Ishikawa (cell line): ENCODE results near the gene PRODH2.

Experiments used
- CEBPB ChIP-seq: IDR thresholded peaks from 2 replicates; pipeline ENCODE4 v1.6.1; 2012
- CREB1 ChIP-seq: IDR thresholded peaks from 2 replicates; pipeline ENCODE4 v1.6.1; 2012; ENCODE audit warnings: low read depth
- EGR1 ChIP-seq: IDR thresholded peaks from 2 replicates; pipeline ENCODE4 v1.6.1; 2012
- EP300 ChIP-seq: IDR thresholded peaks from 2 replicates; pipeline ENCODE4 v1.6.1; 2012; ENCODE audit warnings: borderline replicate concordance
- FOXM1 ChIP-seq: IDR thresholded peaks from 2 replicates; pipeline ENCODE4 v1.6.1; 2012; ENCODE audit warnings: low read depth, borderline replicate concordance
- MAX ChIP-seq: IDR thresholded peaks from 2 replicates; pipeline ENCODE4 v1.6.1; 2012
- NFIC ChIP-seq: IDR thresholded peaks from 2 replicates; pipeline ENCODE4 v1.6.1; 2012
- RAD21 ChIP-seq: IDR thresholded peaks from 2 replicates; pipeline ENCODE4 v1.6.1; 2012; ENCODE audit warnings: low read depth
- TAF1 ChIP-seq: IDR thresholded peaks from 2 replicates; pipeline ENCODE4 v1.6.1; 2012; ENCODE audit warnings: low read depth, mild to moderate bottlenecking
- TCF12 ChIP-seq: IDR thresholded peaks from 2 replicates; pipeline ENCODE4 v1.6.1; 2012; ENCODE audit warnings: low read depth
- TEAD4 ChIP-seq: IDR thresholded peaks from 2 replicates; pipeline ENCODE4 v1.6.1; 2012
- USF1 ChIP-seq: IDR thresholded peaks from 2 replicates; pipeline ENCODE4 v1.6.1; 2012
- YY1 ChIP-seq: IDR thresholded peaks from 2 replicates; pipeline ENCODE4 v1.6.1; 2012; ENCODE audit warnings: low read depth
- ZBTB7A ChIP-seq: IDR thresholded peaks from 2 replicates; pipeline ENCODE4 v1.6.1; 2012; ENCODE audit warnings: low read depth
- TF ChIP-seq, protein P1 (sequence below): IDR thresholded peaks from 2 replicates; pipeline ENCODE4 v1.6.1; 2012; ENCODE audit warnings: low read depth, mild to moderate bottlenecking

PRODH2 gene

DNA sequence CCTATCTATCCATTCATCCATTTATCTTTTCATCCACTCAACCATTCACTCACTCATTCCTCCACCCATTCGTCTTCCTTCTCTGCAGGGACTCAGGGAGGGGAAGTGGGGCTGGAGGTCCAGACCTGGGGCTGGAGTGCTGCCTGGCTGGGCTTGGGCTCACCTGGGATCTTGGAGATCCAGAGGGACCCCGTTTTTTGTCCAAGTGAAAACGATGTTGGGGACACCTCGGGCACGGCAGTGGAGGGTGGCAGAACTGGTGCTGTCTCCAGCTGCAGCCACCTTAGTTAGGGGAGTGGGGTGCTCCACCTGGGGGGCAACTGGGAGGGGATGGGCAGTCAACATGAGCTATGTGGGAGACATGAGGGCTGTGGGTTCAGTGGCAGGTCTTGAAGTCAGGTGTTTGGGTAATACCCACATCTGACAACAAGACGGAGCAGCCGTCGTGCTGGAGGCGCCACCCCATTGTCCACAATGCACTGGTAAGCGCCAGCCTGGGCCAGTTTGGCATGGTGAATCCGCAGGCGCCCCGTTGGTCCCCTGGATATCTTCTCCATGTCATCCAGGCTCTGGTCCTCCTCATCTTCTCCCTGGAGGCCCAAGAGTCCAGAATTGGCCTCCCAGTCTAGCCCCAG is 29.4 kb upstream of the PRODH2 start:
- TF ChIP-seq, protein P1, sequence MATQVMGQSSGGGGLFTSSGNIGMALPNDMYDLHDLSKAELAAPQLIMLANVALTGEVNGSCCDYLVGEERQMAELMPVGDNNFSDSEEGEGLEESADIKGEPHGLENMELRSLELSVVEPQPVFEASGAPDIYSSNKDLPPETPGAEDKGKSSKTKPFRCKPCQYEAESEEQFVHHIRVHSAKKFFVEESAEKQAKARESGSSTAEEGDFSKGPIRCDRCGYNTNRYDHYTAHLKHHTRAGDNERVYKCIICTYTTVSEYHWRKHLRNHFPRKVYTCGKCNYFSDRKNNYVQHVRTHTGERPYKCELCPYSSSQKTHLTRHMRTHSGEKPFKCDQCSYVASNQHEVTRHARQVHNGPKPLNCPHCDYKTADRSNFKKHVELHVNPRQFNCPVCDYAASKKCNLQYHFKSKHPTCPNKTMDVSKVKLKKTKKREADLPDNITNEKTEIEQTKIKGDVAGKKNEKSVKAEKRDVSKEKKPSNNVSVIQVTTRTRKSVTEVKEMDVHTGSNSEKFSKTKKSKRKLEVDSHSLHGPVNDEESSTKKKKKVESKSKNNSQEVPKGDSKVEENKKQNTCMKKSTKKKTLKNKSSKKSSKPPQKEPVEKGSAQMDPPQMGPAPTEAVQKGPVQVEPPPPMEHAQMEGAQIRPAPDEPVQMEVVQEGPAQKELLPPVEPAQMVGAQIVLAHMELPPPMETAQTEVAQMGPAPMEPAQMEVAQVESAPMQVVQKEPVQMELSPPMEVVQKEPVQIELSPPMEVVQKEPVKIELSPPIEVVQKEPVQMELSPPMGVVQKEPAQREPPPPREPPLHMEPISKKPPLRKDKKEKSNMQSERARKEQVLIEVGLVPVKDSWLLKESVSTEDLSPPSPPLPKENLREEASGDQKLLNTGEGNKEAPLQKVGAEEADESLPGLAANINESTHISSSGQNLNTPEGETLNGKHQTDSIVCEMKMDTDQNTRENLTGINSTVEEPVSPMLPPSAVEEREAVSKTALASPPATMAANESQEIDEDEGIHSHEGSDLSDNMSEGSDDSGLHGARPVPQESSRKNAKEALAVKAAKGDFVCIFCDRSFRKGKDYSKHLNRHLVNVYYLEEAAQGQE: no peak
- TF ChIP-seq CREB1 (no peak), TCF12 (no peak), FOXM1 (no peak), EP300 (no peak), CEBPB (no peak), EGR1 (no peak), YY1 (no peak), MAX (no peak), RAD21 (no peak), TAF1 (no peak), ZBTB7A (no peak), USF1 (no peak), TEAD4 (no peak), NFIC (no peak)

DNA sequence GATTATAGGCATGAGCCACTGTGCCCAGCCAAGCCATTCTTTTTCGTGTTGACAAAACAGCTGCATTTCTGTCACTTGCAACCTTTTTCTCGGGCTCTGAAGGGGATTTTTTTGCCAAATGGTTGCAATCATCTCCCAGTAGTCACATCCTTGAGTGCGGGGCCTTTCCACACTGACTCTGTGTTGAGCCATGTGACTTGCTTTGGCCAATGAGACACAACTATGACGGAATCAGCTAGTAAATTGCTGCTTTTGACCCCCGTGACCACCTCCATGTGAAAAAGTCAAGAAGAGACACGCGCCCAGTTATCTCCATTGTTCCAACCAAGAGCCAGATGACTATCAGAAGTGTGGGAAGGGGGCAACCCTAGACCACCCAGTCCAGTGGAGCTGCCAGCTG is 21.3 kb upstream of the PRODH2 start:
- TF ChIP-seq TEAD4 (no peak), NFIC (no peak), TAF1 (no peak), YY1 (no peak), EP300 (no peak), RAD21 (no peak), USF1 (no peak), CEBPB (no peak), CREB1 (no peak), ZBTB7A (no peak), EGR1 (no peak), TCF12 (no peak), FOXM1 (no peak), MAX (no peak)
- TF ChIP-seq, protein P1: no peak

- TF ChIP-seq ZBTB7A: no peak
- no peak for TF ChIP-seq CEBPB
- no peak for TF ChIP-seq RAD21
- no peak for TF ChIP-seq TEAD4
- TF ChIP-seq, protein P1: no peak
- no peak for TF ChIP-seq YY1
- no peak for TF ChIP-seq CREB1
- no peak for TF ChIP-seq FOXM1
- no peak for TF ChIP-seq EGR1
- TF ChIP-seq TCF12: no peak
- no peak for TF ChIP-seq EP300
- no peak for TF ChIP-seq NFIC
- TF ChIP-seq MAX: no peak
- no peak for TF ChIP-seq USF1
- no peak for TF ChIP-seq TAF1
Measured at GRCh38 chr19:35832054-35832453, 19.4 kb upstream of the PRODH2 start.
